GM23338 (cell line): ENCODE data around the gene GAL3ST2. TPM values are rescaled to one million over a fixed set of nuclear protein-coding genes. Genes with fewer than 3 reads are reported as not detected.

Experiments used
- ATAC-seq: fragments of 200-7000 bp; cut with Tn5 transposase; 3 replicates; pipeline ENCODE4 v1.9.1; 2020
- DNase-seq: peaks from one replicate; pipeline ENCODE4 v3.0.0-alpha.2; 2015; ENCODE audit warnings: low spot score
- H2AFZ ChIP-seq: fragments of 200-600 bp; sonication (generic); 2 replicates; pipeline ENCODE4 v1.8.0; 2016; ENCODE audit warnings: antibody characterized with exemption, mild to moderate bottlenecking, moderate library complexity
- H3F3A ChIP-seq: fragments of 200-600 bp; sonication (generic); replicated peaks from 2 replicates; pipeline ENCODE4 v1.8.0; 2017; ENCODE audit warnings: antibody characterized with exemption, mixed run types, low read depth
- H3K27ac ChIP-seq: fragments of 200-600 bp; sonication (generic); 2 replicates; pipeline ENCODE4 v1.6.1; 2016; ENCODE audit warnings: low read depth
- H3K27me3 ChIP-seq: fragments of 200-600 bp; sonication (generic); 2 replicates; pipeline ENCODE4 v1.8.0; 2016; ENCODE audit warnings: mild to moderate bottlenecking, mixed run types, moderate library complexity; ENCODE audit not compliant: insufficient read depth
- H3K36me3 ChIP-seq: fragments of 200-600 bp; sonication (generic); 2 replicates; pipeline ENCODE4 v1.8.0; 2016; ENCODE audit warnings: mild to moderate bottlenecking; ENCODE audit not compliant: insufficient read depth
- H3K4me1 ChIP-seq: fragments of 200-600 bp; sonication (generic); 2 replicates; pipeline ENCODE4 v1.8.0; 2016; ENCODE audit warnings: mild to moderate bottlenecking, moderate library complexity; ENCODE audit not compliant: insufficient read depth
- H3K4me2 ChIP-seq: fragments of 200-600 bp; sonication (generic); 2 replicates; pipeline ENCODE4 v1.7.1; 2017; ENCODE audit warnings: mixed run types
- H3K4me3 ChIP-seq: fragments of 200-600 bp; sonication (generic); 2 replicates; pipeline ENCODE4 v1.6.1; 2016; ENCODE audit warnings: mixed run types
- H3K79me2 ChIP-seq: fragments of 200-600 bp; sonication (generic); replicated peaks from 2 replicates; pipeline ENCODE4 v1.8.0; 2017; ENCODE audit warnings: mild to moderate bottlenecking; ENCODE audit not compliant: insufficient read depth
- H3K9me2 ChIP-seq: fragments of 200-600 bp; sonication (generic); 2 replicates; pipeline ENCODE4 v1.8.0; 2017; ENCODE audit not compliant: insufficient read depth
- H4K20me1 ChIP-seq: fragments of 200-600 bp; sonication (generic); replicated peaks from 2 replicates; pipeline ENCODE4 v1.8.0; 2017; ENCODE audit warnings: mild to moderate bottlenecking; ENCODE audit not compliant: insufficient read depth
- H3K27ac Mint-ChIP-seq: 2 replicates; pipeline ENCODE4 v1.8.0; 2020; ENCODE audit warnings: inconsistent platforms, mild to moderate bottlenecking, moderate library complexity, mixed read lengths
- H3K27me3 Mint-ChIP-seq: 3 replicates; pipeline ENCODE4 v1.8.0; 2022; ENCODE audit warnings: low read depth, mild to moderate bottlenecking, moderate library complexity, mixed read lengths, inconsistent platforms; ENCODE audit not compliant: insufficient read depth, poor library complexity
- H3K36me3 Mint-ChIP-seq: 3 replicates; pipeline ENCODE4 v1.8.0; 2021; ENCODE audit warnings: low read depth, mild to moderate bottlenecking, inconsistent platforms, moderate library complexity, mixed read lengths
- H3K4me1 Mint-ChIP-seq: 3 replicates; pipeline ENCODE4 v1.8.0; 2020; ENCODE audit warnings: mild to moderate bottlenecking, inconsistent platforms, mixed read lengths
- H3K4me3 Mint-ChIP-seq: 3 replicates; pipeline ENCODE4 v1.8.0; 2021; ENCODE audit warnings: moderate library complexity, mild to moderate bottlenecking, inconsistent platforms, mixed read lengths
- H3K9me3 Mint-ChIP-seq: 3 replicates; pipeline ENCODE4 v1.8.0; 2020; ENCODE audit warnings: moderate library complexity, mild to moderate bottlenecking, inconsistent platforms, mixed read lengths
- EZH2 ChIP-seq: fragments of 200-600 bp; sonication (generic); IDR thresholded peaks from one replicate; pipeline ENCODE4 v1.8.0; 2017; ENCODE audit warnings: antibody characterized with exemption, mild to moderate bottlenecking, low read depth; ENCODE audit not compliant: unreplicated experiment
- EZH2phosphoT487 ChIP-seq: fragments of 200-600 bp; sonication (generic); IDR thresholded peaks from one replicate; pipeline ENCODE4 v1.8.1; 2018; ENCODE audit warnings: antibody characterized with exemption; ENCODE audit not compliant: unreplicated experiment
- POLR2AphosphoS5 ChIP-seq: IDR thresholded peaks from 2 replicates; pipeline ENCODE4 v1.6.1; 2016; ENCODE audit warnings: antibody characterized with exemption, low read depth
- STAT1 ChIP-seq: IDR thresholded peaks from one replicate; pipeline ENCODE4 v1.6.1; 2016; ENCODE audit warnings: antibody characterized with exemption; ENCODE audit not compliant: unreplicated experiment
- ZNF114 ChIP-seq: fragments of 250-450 bp; sonication (Bioruptor Pico); IDR thresholded peaks from 2 replicates; pipeline ENCODE4 v1.5.0; 2020; ENCODE audit warnings: mild to moderate bottlenecking, moderate library complexity
- polyA plus RNA-seq: library from polyadenylated mRNA; unstranded; fragments of >200 nt; fragmentation: Nextera tagmentation; extraction: Ambion mirVana; gene quantifications from 2 replicates; pipeline ENCODE4 v1.2.1, GENCODE V29; 2016
- total RNA-seq: library from RNA; depleted of rRNA; stranded (reverse); fragments of >200 nt; shearing (Covaris generic); gene quantifications from 2 replicates; pipeline ENCODE4 v1.2.3, GENCODE V29; 2014
- TF ChIP-seq, protein P1 (sequence below): IDR thresholded peaks from 2 replicates; pipeline ENCODE4 v1.6.1; 2016; ENCODE audit warnings: antibody characterized with exemption

GAL3ST2 gene
- total and polyA plus RNA-seq, 2 experiments from 2014 or later: 0.19 to 0.24 TPM

DNA sequence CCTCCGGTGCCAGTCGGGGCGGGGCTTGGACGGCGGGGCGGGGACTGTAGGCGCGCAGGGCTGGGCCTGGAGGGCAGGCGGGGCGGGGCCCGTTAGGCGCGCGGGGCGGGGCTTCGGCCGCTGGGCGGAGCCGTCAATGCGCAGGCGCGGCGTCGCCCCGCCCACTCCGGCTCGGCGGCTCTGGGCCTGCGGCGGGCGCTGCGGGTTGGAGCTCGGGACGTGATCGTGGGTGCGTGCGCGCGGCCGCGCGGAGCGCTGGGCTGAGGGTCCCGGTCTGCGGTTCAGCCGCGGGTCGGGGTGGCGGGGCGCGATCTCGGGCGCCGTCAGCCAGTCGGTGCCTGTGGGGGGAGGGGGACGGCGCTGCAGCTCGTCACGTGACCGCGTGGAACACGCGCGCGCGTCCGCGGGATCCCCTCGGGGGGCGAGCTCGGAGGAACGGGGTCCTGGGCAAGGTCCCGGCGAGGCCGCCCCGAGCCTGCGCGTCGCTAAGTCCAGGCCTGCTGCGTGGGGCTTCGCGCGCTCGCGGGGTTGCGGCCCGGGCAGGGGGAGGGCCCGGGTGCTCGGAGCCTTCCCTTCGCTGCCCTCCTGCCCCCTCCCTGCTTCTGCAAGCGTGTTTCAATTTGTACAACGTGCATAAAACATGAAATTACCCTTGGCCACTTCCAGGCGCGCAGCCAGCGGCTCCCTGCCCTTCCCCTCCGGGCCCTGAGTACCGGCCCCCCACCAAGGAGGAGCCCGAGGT lies 42.0 kb upstream of the GAL3ST2 start, which contains the start of gene D2HGDH:
D2HGDH (plus strand) TSS at position 164 of the 742 bp plus-strand sequence. CDS start 595 bp downstream, outside the sequence.
- H3K4me3 ChIP-seq: peak within 1 kb of the TSS; percentile 86
- 0 out of 2 replicates have a peak, but pooled peaks cover 10% of the 10 kb centered on the region for H3F3A ChIP-seq
- no peaks in the 10 kb centered on the region; the same call in 1 of the 2 replicates for H3K4me1 ChIP-seq
- ATAC-seq (peak; percentile 81), DNase-seq (peak; percentile 94)
- Mint-ChIP-seq H3K4me1 (no peaks in the 10 kb centered on the region), H3K27ac (no peak within 1 kb of the TSS), H3K9me3 (no peaks in the 10 kb centered on the region; the same call in 2 of the 3 replicates), H3K36me3 (no peaks in the 10 kb centered on the region; the same call in 2 of the 3 replicates), H3K27me3 (peaks cover 17% of the 10 kb centered on the region), H3K4me3 (peak within 1 kb of the TSS; percentile 79)
- H3K36me3 ChIP-seq: no peaks in the 10 kb centered on the region
- H4K20me1 ChIP-seq: no peaks in the 10 kb centered on the region
- H3K79me2 ChIP-seq: no peaks in the 10 kb centered on the region
- no peaks in the 10 kb centered on the region for H3K27me3 ChIP-seq
- H3K27ac ChIP-seq: no peak within 1 kb of the TSS
- H2AFZ ChIP-seq: peak within 1 kb of the TSS; percentile 93
- no peaks in the 10 kb centered on the region; the same call in 1 of the 2 replicates for H3K9me2 ChIP-seq
- peak within 1 kb of the TSS; percentile 90 for H3K4me2 ChIP-seq
- TF ChIP-seq STAT1 (no peak), ZNF114 (CRISPR knock-in tag) (no peak), EZH2phosphoT487 (no peak), POLR2AphosphoS5 (peak; percentile 84), EZH2 (no peak)

DNA sequence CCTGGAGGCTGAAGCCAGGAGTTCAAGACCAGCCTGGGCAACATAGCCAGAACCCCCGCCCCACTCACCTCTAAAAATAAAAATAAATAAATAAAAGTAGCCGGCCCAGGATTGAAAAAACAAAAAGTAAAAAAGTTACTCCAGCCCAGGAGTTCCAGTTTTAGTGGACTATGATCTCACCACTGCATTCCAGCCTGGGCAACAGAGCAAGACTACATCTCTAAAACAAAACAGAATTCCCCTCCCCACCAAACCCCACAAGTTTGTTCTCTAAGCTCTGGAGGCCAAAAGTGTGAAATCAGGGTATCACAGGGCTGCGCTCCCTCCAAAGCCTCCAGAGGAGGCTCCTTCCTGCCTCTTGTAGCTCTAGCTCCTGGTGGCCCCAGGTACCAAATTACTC lies 40.5 kb upstream of the GAL3ST2 start:
- no peaks in the 10 kb centered on the region for H4K20me1 ChIP-seq
- no peak overlapping the region for H3K4me3 ChIP-seq
- H3K4me1 Mint-ChIP-seq: no peaks in the 10 kb centered on the region
- no peak overlapping the region for H3K27ac Mint-ChIP-seq
- peaks cover 15% of the 10 kb centered on the region for H3K27me3 Mint-ChIP-seq
- 0 out of 2 replicates have a peak, but pooled peaks cover 10% of the 10 kb centered on the region for H3F3A ChIP-seq
- H2AFZ ChIP-seq: no peak overlapping the region
- H3K27ac ChIP-seq: no peak overlapping the region
- no peaks in the 10 kb centered on the region for H3K27me3 ChIP-seq
- no peaks in the 10 kb centered on the region; the same call in 2 of the 3 replicates for H3K9me3 Mint-ChIP-seq
- DNase-seq: no peak
- H3K9me2 ChIP-seq: no peaks in the 10 kb centered on the region; the same call in 1 of the 2 replicates
- no peak overlapping the region; the same call in 1 of the 2 replicates for H3K4me2 ChIP-seq
- no peak for ATAC-seq
- no peaks in the 10 kb centered on the region; the same call in 2 of the 3 replicates for H3K36me3 Mint-ChIP-seq
- TF ChIP-seq ZNF114 (CRISPR knock-in tag) (no peak), POLR2AphosphoS5 (no peak)
- TF ChIP-seq, protein P1, sequence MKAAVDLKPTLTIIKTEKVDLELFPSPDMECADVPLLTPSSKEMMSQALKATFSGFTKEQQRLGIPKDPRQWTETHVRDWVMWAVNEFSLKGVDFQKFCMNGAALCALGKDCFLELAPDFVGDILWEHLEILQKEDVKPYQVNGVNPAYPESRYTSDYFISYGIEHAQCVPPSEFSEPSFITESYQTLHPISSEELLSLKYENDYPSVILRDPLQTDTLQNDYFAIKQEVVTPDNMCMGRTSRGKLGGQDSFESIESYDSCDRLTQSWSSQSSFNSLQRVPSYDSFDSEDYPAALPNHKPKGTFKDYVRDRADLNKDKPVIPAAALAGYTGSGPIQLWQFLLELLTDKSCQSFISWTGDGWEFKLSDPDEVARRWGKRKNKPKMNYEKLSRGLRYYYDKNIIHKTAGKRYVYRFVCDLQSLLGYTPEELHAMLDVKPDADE: no peak
- no peaks in the 10 kb centered on the region for H3K4me1 ChIP-seq
- H3K4me3 Mint-ChIP-seq: peak overlapping the region; percentile 79
- no peaks in the 10 kb centered on the region for H3K36me3 ChIP-seq
- H3K79me2 ChIP-seq: no peaks in the 10 kb centered on the region

DNA sequence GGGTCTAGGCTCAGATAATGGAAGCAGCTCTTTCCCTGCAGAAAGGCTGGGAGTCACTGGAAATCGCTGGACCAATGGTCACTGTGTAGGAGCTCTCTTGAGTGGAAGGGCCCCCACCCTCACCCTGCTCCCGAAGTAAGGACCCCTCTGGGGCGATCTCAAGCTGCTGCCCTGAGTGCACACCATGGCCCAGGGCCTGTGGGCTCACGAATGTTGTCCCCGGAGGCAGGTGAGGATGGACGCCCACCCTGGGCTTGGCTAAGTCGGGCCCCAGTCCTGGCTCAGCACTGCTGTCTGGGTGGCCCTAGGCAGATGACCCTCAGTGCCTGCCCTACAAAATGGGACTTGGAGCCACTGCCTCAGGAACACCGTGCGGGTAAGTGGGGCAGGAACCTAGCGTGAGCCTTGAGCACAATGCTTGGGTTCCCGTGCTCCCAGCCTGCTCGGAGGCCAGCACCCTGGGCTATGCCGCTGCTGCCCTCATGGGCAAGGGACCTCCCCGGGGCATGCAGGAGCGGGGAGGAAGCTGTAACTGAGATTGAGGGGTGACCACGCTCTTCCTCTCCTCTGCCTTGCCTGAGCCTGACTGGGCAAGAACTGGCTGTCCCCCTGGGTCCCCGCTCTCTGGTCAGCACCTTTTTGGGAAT lies 38.5 kb upstream of the GAL3ST2 start:
- Histone ChIP-seq H4K20me1 (no peaks in the 10 kb centered on the region), H3K79me2 (no peaks in the 10 kb centered on the region), H3K4me2 (no peak overlapping the region), H3K4me1 (no peaks in the 10 kb centered on the region), H3K9me2 (no peaks in the 10 kb centered on the region; the same call in 1 of the 2 replicates), H3K27me3 (no peaks in the 10 kb centered on the region), H3K36me3 (no peaks in the 10 kb centered on the region), H2AFZ (no peak overlapping the region), H3K27ac (no peak overlapping the region), H3K4me3 (no peak overlapping the region), H3F3A (0 out of 2 replicates have a peak, but pooled peaks cover 10% of the 10 kb centered on the region)
- TF ChIP-seq STAT1: no peak
- H3K4me3 Mint-ChIP-seq: no peak overlapping the region
- ATAC-seq (no peak), DNase-seq (no peak)
- H3K36me3 Mint-ChIP-seq: no peaks in the 10 kb centered on the region; the same call in 2 of the 3 replicates
- H3K27me3 Mint-ChIP-seq: peaks cover 11% of the 10 kb centered on the region
- no peaks in the 10 kb centered on the region for H3K9me3 Mint-ChIP-seq
- H3K4me1 Mint-ChIP-seq: no peaks in the 10 kb centered on the region
- no peak overlapping the region for H3K27ac Mint-ChIP-seq
